ENCODE measurements around the gene GNG7. TPM values are rescaled to one million over a fixed set of nuclear protein-coding genes. Genes with fewer than 3 reads are reported as not detected.

The GNG7 gene
- total RNA-seq, 6 experiments from 2014 or later, result 1.3 to 3.7 (median 2.3) TPM

GRCh38 chr19:2736550-2737190 lies 34.2 kb upstream of the GNG7 start:
- TF ChIP-seq POLR2A (IDR thresholded peaks at IDR 0.05) (no peak), CTCF (IDR thresholded peaks at IDR 0.05) (no peak)
- Histone ChIP-seq H3K4me1 (peaks cover 0 to 7% (median 0%) of the 10 kb centered on the region in 4 donors), H3K9me3 (no peaks in the 10 kb centered on the region), H3K27me3 (no peaks in the 10 kb centered on the region), H3K36me3 (peaks cover 0 to 4% (median 0%) of the 10 kb centered on the region in 4 donors), H3K27ac (no peak overlapping the region), H3K4me3 (no peak overlapping the region)
- 80% methylated on average over 7 of the region's 15 CpGs for WGBS (ENCODE audit: insufficient coverage, low coverage, low lambda C conversion rate, missing lambda C conversion rate)
- intact Hi-C loops (cut with DNase I), result no loop called here
- ATAC-seq (no peak), DNase-seq (no peak)

DNA sequence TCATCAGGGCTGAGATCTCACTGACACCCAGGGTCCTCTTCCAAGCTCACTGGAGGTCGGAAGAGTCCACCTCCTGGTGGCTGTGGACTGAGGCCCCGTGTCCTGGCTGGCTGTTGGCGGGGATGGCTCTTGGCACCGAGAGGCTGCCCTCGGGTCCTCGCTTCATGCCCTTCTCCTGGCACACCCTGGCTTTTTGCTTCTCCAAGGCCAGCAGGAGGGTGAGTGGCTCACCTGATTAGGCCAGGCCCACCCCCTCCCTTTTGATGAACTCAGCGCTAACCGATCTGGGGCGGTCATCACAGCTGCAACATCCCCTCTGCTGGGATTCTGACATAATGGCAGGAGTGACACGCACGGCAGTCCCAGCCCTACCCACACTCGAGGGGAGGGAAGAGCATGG lies 32.9 kb upstream of the GNG7 start:
- intact Hi-C loops (cut with DNase I), result no loop called here
- Histone ChIP-seq H3K4me3 (no peak overlapping the region), H3K27me3 (no peaks in the 10 kb centered on the region), H3K9me3 (no peaks in the 10 kb centered on the region), H3K4me1 (peaks cover 0 to 7% (median 0%) of the 10 kb centered on the region in 4 donors), H3K36me3 (peaks cover 0 to 4% (median 0%) of the 10 kb centered on the region in 4 donors), H3K27ac (no peak overlapping the region)
- no peak for ATAC-seq
- WGBS (ENCODE audit: insufficient coverage, low coverage, low lambda C conversion rate, missing lambda C conversion rate), result 100% methylated on average over 3 of the region's 12 CpGs
- TF ChIP-seq CTCF (IDR thresholded peaks at IDR 0.05) (no peak), POLR2A (IDR thresholded peaks at IDR 0.05) (no peak)
- no peak for DNase-seq

DNA sequence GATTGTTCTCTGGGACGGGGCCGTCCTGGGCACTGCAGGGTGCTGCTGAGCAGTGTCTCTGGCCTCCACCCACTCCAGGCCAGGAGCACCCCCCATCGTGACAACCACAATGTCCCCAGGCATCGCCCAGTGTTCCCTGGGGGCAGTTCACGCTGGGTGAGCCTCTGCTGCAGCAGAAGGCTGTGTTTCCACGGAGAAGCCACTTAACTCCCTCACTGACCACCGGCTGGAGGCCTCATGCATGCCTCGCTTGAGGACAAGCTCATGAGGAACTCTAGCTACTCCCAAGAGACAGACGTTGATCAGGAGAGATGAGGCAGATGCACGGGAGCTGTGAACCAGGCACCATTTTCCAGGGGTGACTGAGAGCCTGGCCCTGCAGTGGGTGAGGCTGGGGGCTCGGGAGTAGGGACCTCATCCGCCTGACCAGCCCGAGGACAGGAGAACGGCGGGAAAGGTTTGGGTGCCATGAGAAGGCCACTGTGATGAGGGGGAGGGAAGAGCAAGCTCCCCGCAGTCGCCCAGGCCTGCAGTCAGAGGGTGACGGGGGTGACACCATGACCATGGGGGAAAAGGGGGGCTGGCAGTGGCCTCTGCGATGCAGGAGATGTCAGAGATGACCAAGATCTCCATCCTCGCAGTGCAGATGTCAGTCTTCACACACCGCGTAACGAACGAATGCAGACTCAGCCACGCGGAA lies 32.2 kb upstream of the GNG7 start:
- DNase-seq (no peak), ATAC-seq (no peak)
- Histone ChIP-seq H3K9me3 (no peaks in the 10 kb centered on the region), H3K27ac (no peak overlapping the region), H3K4me3 (no peak overlapping the region), H3K27me3 (no peaks in the 10 kb centered on the region), H3K36me3 (peaks cover 0 to 4% (median 0%) of the 10 kb centered on the region in 4 donors), H3K4me1 (peaks cover 0 to 7% (median 0%) of the 10 kb centered on the region in 4 donors)
- intact Hi-C loops (cut with DNase I), result no loop called here
- TF ChIP-seq CTCF (IDR thresholded peaks at IDR 0.05) (no peak), POLR2A (IDR thresholded peaks at IDR 0.05) (no peak)
- WGBS (ENCODE audit: insufficient coverage, low coverage, low lambda C conversion rate, missing lambda C conversion rate), result 93% methylated on average over 13 of the region's 26 CpGs

DNA sequence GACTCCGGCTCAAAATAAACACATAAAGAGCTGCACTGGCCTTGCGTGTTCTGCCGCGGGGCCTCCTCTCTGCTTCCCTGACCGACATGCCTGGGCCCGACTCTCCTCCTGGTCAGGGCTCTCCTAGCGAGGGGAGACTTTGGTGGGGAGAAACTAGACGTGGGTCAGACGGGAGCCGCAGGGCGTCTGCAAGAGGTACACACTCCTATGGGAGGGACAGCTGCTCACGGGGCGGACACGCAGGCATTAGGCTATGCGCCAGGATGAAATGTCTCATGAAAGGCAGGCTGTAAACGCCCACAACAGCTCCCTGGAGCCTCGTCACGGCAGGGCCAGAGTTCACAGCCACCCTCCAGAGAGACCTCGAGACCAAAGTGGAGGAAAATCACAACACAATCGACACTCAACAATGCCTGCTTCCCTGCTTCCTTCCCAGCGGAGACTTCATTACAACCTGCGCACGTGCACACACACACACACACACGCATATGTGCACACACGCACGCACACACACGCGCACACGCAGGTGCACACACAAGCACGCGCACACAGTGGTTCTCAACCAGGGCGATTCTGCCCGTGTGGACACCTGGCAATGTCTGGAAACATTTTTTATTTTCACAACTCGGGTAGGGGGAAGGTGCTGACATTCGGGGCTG lies 31.6 kb upstream of the GNG7 start:
- H3K9me3 ChIP-seq, result no peaks in the 10 kb centered on the region
- H3K4me1 ChIP-seq, result peaks cover 0 to 4% (median 0%) of the 10 kb centered on the region in 4 donors
- H3K36me3 ChIP-seq, result peaks cover 0 to 4% (median 0%) of the 10 kb centered on the region in 4 donors
- WGBS (ENCODE audit: insufficient coverage, low coverage, low lambda C conversion rate, missing lambda C conversion rate), result no CpG with 5 or more reads among the region's 35 CpGs
- TF ChIP-seq CTCF (IDR thresholded peaks at IDR 0.05) (no peak), POLR2A (IDR thresholded peaks at IDR 0.05) (no peak)
- H3K27ac ChIP-seq, result no peak overlapping the region
- no peaks in the 10 kb centered on the region for H3K27me3 ChIP-seq
- ATAC-seq (no peak), DNase-seq (no peak)
- intact Hi-C loops (cut with DNase I), result no loop called here
- H3K4me3 ChIP-seq, result no peak overlapping the region

Measured in right lobe of liver (tissue), 6 donors.